T-helper 2 cell treated with Interferon-gamma antibody and Interleukin-4, amounts not matched to agents 5 μg/mL and 100 μg/mL, for 36 hours (primary cell): ENCODE results near the gene DACT3.

ENCODE experiments used
- DNase-seq: peaks from one replicate; pipeline ENCODE4 v3.0.0; 2021; ENCODE audit warnings: low spot score
- H3K27ac Mint-ChIP-seq: one replicate; pipeline ENCODE4 v1.8.0; 2021; ENCODE audit warnings: mild to moderate bottlenecking, mixed read lengths
- H3K27me3 Mint-ChIP-seq: one replicate; pipeline ENCODE4 v1.8.0; 2021; ENCODE audit warnings: low read depth, mixed read lengths
- H3K36me3 Mint-ChIP-seq: one replicate; pipeline ENCODE4 v1.8.0; 2021; ENCODE audit warnings: low read depth, mixed read lengths
- H3K4me1 Mint-ChIP-seq: one replicate; pipeline ENCODE4 v1.8.0; 2021; ENCODE audit warnings: low read depth, mixed read lengths
- H3K4me3 Mint-ChIP-seq: one replicate; pipeline ENCODE4 v1.8.0; 2022; ENCODE audit warnings: mild to moderate bottlenecking, moderate library complexity, mixed read lengths
- H3K9me3 Mint-ChIP-seq: one replicate; pipeline ENCODE4 v1.8.0; 2021; ENCODE audit warnings: mixed read lengths

DACT3 gene

GRCh38 chr19:46598372-46598917 is 62.5 kb downstream of the DACT3 start:
- Mint-ChIP-seq H3K27me3 (peaks cover 11% of the 10 kb centered on the region), H3K27ac (no peak overlapping the region), H3K4me3 (no peak overlapping the region), H3K4me1 (peaks cover 22% of the 10 kb centered on the region), H3K36me3 (peaks cover 26% of the 10 kb centered on the region), H3K9me3 (peaks cover 24% of the 10 kb centered on the region)
- DNase-seq: no peak
